ENCODE results near the gene SLBP. TPM values are rescaled to one million over a fixed set of nuclear protein-coding genes. Genes with fewer than 3 reads are reported as not detected.

Gene SLBP
- total and polyA plus RNA-seq, 2 donors (not counting 1 experiment from before 2014, with no cell fraction given): 49.7 to 108 TPM

GRCh38 chr4:1717129-1718094 is 5.3 kb upstream of the SLBP start:
- Histone ChIP-seq H3K4me3 (replicated peaks in 1 of 4; ENCODE audit: control extremely low read depth in 1 of 4, insufficient read depth in 1 of 4, low read depth in 3 of 4, low read length in 4 of 4) (no peak overlapping the region), H3K27ac (ENCODE audit: insufficient read depth, low read length) (no peak overlapping the region), H3K27me3 (ENCODE audit: control insufficient read depth, insufficient read depth, low read length) (no peaks in the 10 kb centered on the region), H3K36me3 (ENCODE audit: control insufficient read depth, insufficient read depth, low read length) (peaks cover 14% of the 10 kb centered on the region), H3K79me2 (ENCODE audit: control insufficient read depth, insufficient read depth, low read length) (peaks cover 50% of the 10 kb centered on the region), H3K4me1 (ENCODE audit: control insufficient read depth, extremely low read depth, insufficient read depth, low read length) (peaks cover 13% of the 10 kb centered on the region), H4K20me1 (ENCODE audit: control insufficient read depth, extremely low read depth, insufficient read depth, low read length) (no peaks in the 10 kb centered on the region), H3K9me3 (ENCODE audit: control insufficient read depth, insufficient read depth, low read depth, low read length) (no peaks in the 10 kb centered on the region), H3K4me2 (ENCODE audit: extremely low read depth, insufficient read depth, low read length) (no peak overlapping the region), H2AFZ (ENCODE audit: low read length) (no peak overlapping the region), H3K9ac (ENCODE audit: insufficient read depth, low read length) (no peak overlapping the region)
- no peak for DNase-seq (ENCODE audit: low read depth in 2 of 2)
- TF ChIP-seq CTCF (conservative IDR thresholded peaks at IDR 0.05 in 1 of 2, IDR thresholded peaks at IDR 0.05 in 1 of 2; ENCODE audit: low read depth in 1 of 2, low read length in 2 of 2) (no peak), EZH2 (IDR thresholded peaks at IDR 0.05; ENCODE audit: low read length, missing control alignments) (no peak)

- Histone ChIP-seq H2AFZ (ENCODE audit: low read length) (no peak overlapping the region), H3K9me3 (ENCODE audit: control insufficient read depth, insufficient read depth, low read depth, low read length) (no peaks in the 10 kb centered on the region), H3K36me3 (ENCODE audit: control insufficient read depth, insufficient read depth, low read length) (peaks cover 14% of the 10 kb centered on the region), H3K4me1 (ENCODE audit: control insufficient read depth, extremely low read depth, insufficient read depth, low read length) (peaks cover 10% of the 10 kb centered on the region), H3K9ac (ENCODE audit: insufficient read depth, low read length) (no peak overlapping the region), H3K4me2 (ENCODE audit: extremely low read depth, insufficient read depth, low read length) (no peak overlapping the region), H3K27me3 (ENCODE audit: control insufficient read depth, insufficient read depth, low read length) (no peaks in the 10 kb centered on the region), H3K4me3 (replicated peaks in 1 of 4; ENCODE audit: control extremely low read depth in 1 of 4, insufficient read depth in 1 of 4, low read depth in 3 of 4, low read length in 4 of 4) (no peak overlapping the region), H4K20me1 (ENCODE audit: control insufficient read depth, extremely low read depth, insufficient read depth, low read length) (no peaks in the 10 kb centered on the region), H3K27ac (ENCODE audit: insufficient read depth, low read length) (no peak overlapping the region), H3K79me2 (ENCODE audit: control insufficient read depth, insufficient read depth, low read length) (peaks cover 45% of the 10 kb centered on the region)
- TF ChIP-seq CTCF (conservative IDR thresholded peaks at IDR 0.05 in 1 of 2, IDR thresholded peaks at IDR 0.05 in 1 of 2; ENCODE audit: low read depth in 1 of 2, low read length in 2 of 2) (no peak), EZH2 (IDR thresholded peaks at IDR 0.05; ENCODE audit: low read length, missing control alignments) (no peak)
- no peak for DNase-seq (ENCODE audit: low read depth in 2 of 2)
Measured at GRCh38 chr4:1716065-1716945, 4.2 kb upstream of the SLBP start.

Measured in fibroblast of lung (primary cell).